SK-N-SH (cell line): ENCODE measurements around the gene SMYD1. TPM values are rescaled to one million over a fixed set of nuclear protein-coding genes. Genes with fewer than 3 reads are reported as not detected.

Source experiments
- CTCF ChIA-PET: fragments of 300-600, 350-600 bp; formaldehyde crosslinking; extraction: SDS; loops from one replicate; lab custom pipeline; 2021; lab: Yijun Ruan, JAX
- POLR2A ChIA-PET: fragments of 350-600 bp; sonication (Branson Sonifier 250); formaldehyde crosslinking; extraction: SDS; loops from one replicate; lab custom pipeline; 2020; ENCODE audit warnings: antibody characterized with exemption, inconsistent platforms; lab: Yijun Ruan, JAX
- DNase-seq: peaks from one replicate; pipeline ENCODE4 v3.0.0; 2012
- H2AFZ ChIP-seq: fragments of 200-600 bp; sonication (generic); 2 replicates; pipeline ENCODE4 v1.8.1; 2016; ENCODE audit warnings: antibody characterized with exemption, mild to moderate bottlenecking, low read depth
- H3F3A ChIP-seq: fragments of 200-600 bp; sonication (generic); replicated peaks from 2 replicates; pipeline ENCODE3; 2016; ENCODE audit warnings: antibody characterized with exemption, mild to moderate bottlenecking; ENCODE audit not compliant: insufficient read depth
- H3K27ac ChIP-seq, 2 experiments: fragments of 200-500 bp in 1 of 2; fragments of 200-600 bp in 1 of 2; sonication (Bioruptor generic) in 1 of 2; sonication (generic), shearing (Covaris generic) in 1 of 2; 2 replicates each; pipeline versions ENCODE4 v1.5.1 to v1.6.1; 2014 to 2016; ENCODE audit warnings: low read depth in 2 of 2, inconsistent platforms in 1 of 2, low read length in 1 of 2, mild to moderate bottlenecking in 1 of 2, mixed read lengths in 1 of 2
- H3K27me3 ChIP-seq: fragments of 200-600 bp; sonication (generic), shearing (Covaris generic); 2 replicates; pipeline ENCODE4 v1.6.1; 2016; ENCODE audit warnings: mixed run types; ENCODE audit not compliant: insufficient read depth
- H3K36me3 ChIP-seq, 2 experiments: fragments of 200-500 bp in 1 of 2; fragments of 200-600 bp in 1 of 2; sonication (Bioruptor generic) in 1 of 2; sonication (generic) in 1 of 2; replicated peaks in 1 of 2; 2 replicates each; pipeline versions ENCODE3 to v1.5.1; 2014 to 2016; ENCODE audit warnings: low read length in 1 of 2, mild to moderate bottlenecking in 1 of 2; ENCODE audit not compliant: insufficient read depth in 2 of 2, control insufficient read depth in 1 of 2
- H3K4me1 ChIP-seq, 2 experiments: fragments of 200-500 bp in 1 of 2; fragments of 200-600 bp in 1 of 2; sonication (Bioruptor generic) in 1 of 2; sonication (generic), shearing (Covaris generic) in 1 of 2; 2 replicates each; pipeline versions ENCODE4 v1.5.1 to v1.6.1; 2014 to 2016; ENCODE audit warnings: low read depth in 1 of 2, low read length in 1 of 2, mixed run types in 1 of 2; ENCODE audit not compliant: insufficient read depth in 2 of 2, control insufficient read depth in 1 of 2
- H3K4me2 ChIP-seq: fragments of 200-600 bp; sonication (generic), shearing (Covaris generic); 2 replicates; pipeline ENCODE4 v1.6.1; 2017; ENCODE audit warnings: mixed run types
- H3K4me3 ChIP-seq, 2 experiments: fragments of 200-500 bp in 1 of 2; fragments of 200-600 bp in 1 of 2; sonication (Bioruptor generic) in 1 of 2; sonication (generic), shearing (Covaris generic) in 1 of 2; 2 replicates each; pipeline versions ENCODE4 v1.5.1 to v1.8.1; 2014 to 2016; ENCODE audit warnings: low read depth in 2 of 2, inconsistent platforms in 1 of 2, low read length in 1 of 2, mild to moderate bottlenecking in 1 of 2, mixed read lengths in 1 of 2, moderate library complexity in 1 of 2
- H3K79me2 ChIP-seq: fragments of 200-600 bp; sonication (generic); 2 replicates; pipeline ENCODE4 v1.8.1; 2017; ENCODE audit warnings: mild to moderate bottlenecking; ENCODE audit not compliant: insufficient read depth
- H3K9ac ChIP-seq: fragments of 200-600 bp; sonication (generic); 2 replicates; pipeline ENCODE4 v1.6.1; 2017; ENCODE audit warnings: mixed run types
- H3K9me2 ChIP-seq: fragments of 200-600 bp; sonication (generic); 2 replicates; pipeline ENCODE4 v1.6.1; 2017; ENCODE audit warnings: mixed run types
- H3K9me3 ChIP-seq: fragments of 200-600 bp; sonication (generic); 2 replicates; pipeline ENCODE4 v1.6.1; 2017; ENCODE audit warnings: mixed run types, mild to moderate bottlenecking, moderate library complexity
- H4K20me1 ChIP-seq: fragments of 200-600 bp; sonication (generic); 2 replicates; pipeline ENCODE4 v1.6.1; 2017; ENCODE audit warnings: mild to moderate bottlenecking, mixed run types; ENCODE audit not compliant: insufficient read depth
- FOSL2 ChIP-seq: IDR thresholded peaks from 2 replicates; pipeline ENCODE4 v1.4.0; 2012; ENCODE audit warnings: low read depth, mild to moderate bottlenecking, moderate library complexity, borderline replicate concordance
- GABPA ChIP-seq: IDR thresholded peaks from 2 replicates; pipeline ENCODE4 v1.4.0; 2012; ENCODE audit warnings: low read depth, mild to moderate bottlenecking
- GATA2 ChIP-seq: sonication (generic); formaldehyde crosslinking; IDR thresholded peaks from 2 replicates; pipeline ENCODE4 v1.5.0; 2020; ENCODE audit warnings: mild to moderate bottlenecking, missing genetic modification reagents
- NRF1 ChIP-seq: IDR thresholded peaks from 2 replicates; pipeline ENCODE4 v1.6.1; 2012; ENCODE audit warnings: low read depth, mild to moderate bottlenecking, low read length
- POLR2AphosphoS5 ChIP-seq: IDR thresholded peaks from 2 replicates; pipeline ENCODE4 v1.6.1; 2012; ENCODE audit warnings: low read depth, low read length
- RCOR1 ChIP-seq: fragments of 150-350 bp; IDR thresholded peaks from 2 replicates; pipeline ENCODE4 v1.6.1; 2017; ENCODE audit warnings: antibody characterized with exemption, low read length
- REST ChIP-seq: IDR thresholded peaks from 2 replicates; pipeline ENCODE4 v1.6.1; 2012; ENCODE audit warnings: mild to moderate bottlenecking, low read depth, low read length, moderate library complexity
- SIN3A ChIP-seq: IDR thresholded peaks from 2 replicates; pipeline ENCODE4 v1.6.1; 2012; ENCODE audit warnings: low read depth, mild to moderate bottlenecking, low read length, moderate library complexity, borderline replicate concordance
- SMC3 ChIP-seq: IDR thresholded peaks from 2 replicates; pipeline ENCODE4 v1.6.1; 2012; ENCODE audit warnings: low read depth, low read length, improper control_type of control experiment
- USF1 ChIP-seq: IDR thresholded peaks from 2 replicates; pipeline ENCODE4 v1.4.0; 2012; ENCODE audit warnings: low read depth, borderline replicate concordance
- USF2 ChIP-seq: fragments of 150-350 bp; IDR thresholded peaks from 2 replicates; pipeline ENCODE4 v1.6.1; 2017; ENCODE audit warnings: antibody characterized with exemption, low read length, low read depth, borderline replicate concordance
- YY1 ChIP-seq: IDR thresholded peaks from 2 replicates; pipeline ENCODE4 v1.4.0; 2012; ENCODE audit warnings: low read depth, mild to moderate bottlenecking
- WGBS: methylation state at CpG from one replicate; pipeline ENCODE4 v1.1.6; 2017; ENCODE audit warnings: low lambda C conversion rate; 5-methylcytosine and 5-hydroxymethylcytosine counted together
- polyA plus RNA-seq, 3 experiments: library from polyadenylated mRNA; depleted of rRNA; stranded (reverse); fragments of >200 nt; gene quantifications; 2 replicates each; pipeline ENCODE4 v1.2.3, GENCODE V29; 2012

SMYD1 gene
- polyA plus RNA-seq, 1 of the 3 experiments (the other 2 are of a cell fraction): not detected

GRCh38 chr2:88085602-88086001 is 18.0 kb downstream of the SMYD1 start:
- 53% methylated on average over 5 of the region's 5 CpGs for WGBS
- H3K4me1 ChIP-seq: no peaks in the 10 kb centered on the region
- no peaks in the 10 kb centered on the region for H3K36me3 ChIP-seq
- POLR2A ChIA-PET: no interaction called here
- no peaks in the 10 kb centered on the region for H3K9me2 ChIP-seq
- H3K4me2 ChIP-seq: no peak overlapping the region
- no peaks in the 10 kb centered on the region for H3K9me3 ChIP-seq
- TF ChIP-seq SMC3 (no peak), FOSL2 (no peak), RCOR1 (no peak)
- TF ChIP-seq, all 33 proteins: peak for 0
- Histone ChIP-seq H3K27me3 (no peaks in the 10 kb centered on the region), H3K79me2 (no peaks in the 10 kb centered on the region), H3F3A (no peaks in the 10 kb centered on the region), H3K4me3 (no peak overlapping the region), H4K20me1 (no peaks in the 10 kb centered on the region), H2AFZ (no peak overlapping the region), H3K27ac (no peak overlapping the region), H3K9ac (no peak overlapping the region)
- CTCF ChIA-PET: interaction anchor here (2.3 kb wide), 1 partner anchor 25 kb away, joined by 13 read pairs; no protein-coding TSS in a partner anchor
- no peak for DNase-seq

GRCh38 chr2:88086401-88086800 is 18.8 kb downstream of the SMYD1 start:
- no peaks in the 10 kb centered on the region for H4K20me1 ChIP-seq
- no peaks in the 10 kb centered on the region; a peak in 1 of 4 replicates for H3K4me1 ChIP-seq
- no peak overlapping the region for H3K9ac ChIP-seq
- no peak overlapping the region for H3K27ac ChIP-seq
- 70% methylated on average over 9 of the region's 9 CpGs for WGBS
- no peaks in the 10 kb centered on the region for H3K27me3 ChIP-seq
- no peak overlapping the region for H3K4me2 ChIP-seq
- no peak for DNase-seq
- no peaks in the 10 kb centered on the region for H3K36me3 ChIP-seq
- POLR2A ChIA-PET: no interaction called here
- H3F3A ChIP-seq: no peaks in the 10 kb centered on the region
- H3K79me2 ChIP-seq: no peaks in the 10 kb centered on the region
- H3K9me3 ChIP-seq: no peaks in the 10 kb centered on the region
- no peak for TF ChIP-seq REST
- TF ChIP-seq SIN3A: no peak
- no peak for TF ChIP-seq YY1
- no peak for TF ChIP-seq GABPA
- TF ChIP-seq NRF1: no peak
- TF ChIP-seq GATA2 (CRISPR knock-in tag): no peak
- TF ChIP-seq USF1: no peak
- no peak for TF ChIP-seq USF2
- TF ChIP-seq POLR2AphosphoS5: no peak
- TF ChIP-seq, all 33 proteins: peak for 0
- Histone ChIP-seq H3K9me2 (no peaks in the 10 kb centered on the region), H3K4me3 (no peak overlapping the region), H2AFZ (no peak overlapping the region)
- CTCF ChIA-PET: no interaction called here
